Measurements from ENCODE around the gene PRDM5. TPM values are rescaled to one million over a fixed set of nuclear protein-coding genes. Genes with fewer than 3 reads are reported as not detected.

The PRDM5 gene
- total and polyA plus RNA-seq, 9 of the 15 experiments (the other 6 are each of a cell fraction or from before 2014, with no cell fraction given) = not detected

- TF ChIP-seq BDP1 (IDR thresholded peaks at IDR 0.05; ENCODE audit: insufficient read depth, insufficient read length) = no peak
- Histone ChIP-seq H4K20me1 (replicated peaks; ENCODE audit: control insufficient read depth, insufficient read depth, low read length) (no peaks in the 10 kb centered on the region), H3K79me2 (ENCODE audit: control insufficient read depth, insufficient read depth, low read length) (no peaks in the 10 kb centered on the region), H3K27me3 (ENCODE audit: control insufficient read depth in 2 of 2, insufficient read depth in 2 of 2, low read length in 2 of 2) (no peaks in the 10 kb centered on the region), H3K4me3 (no peak overlapping the region), H3K9me3 (replicated peaks; ENCODE audit: control insufficient read depth, insufficient read depth, low read depth, low read length) (no peaks in the 10 kb centered on the region), H3K36me3 (ENCODE audit: control insufficient read depth, insufficient read depth, low read length) (no peaks in the 10 kb centered on the region), H3K9me1 (ENCODE audit: control insufficient read depth, insufficient read depth, low read length) (no peaks in the 10 kb centered on the region), H2AFZ (ENCODE audit: low read depth, low read length) (no peak overlapping the region), H3K9ac (ENCODE audit: insufficient read depth in 1 of 2, low read depth in 2 of 2, low read length in 2 of 2) (no peak overlapping the region), H3K27ac (ENCODE audit: extremely low read depth, low read depth, low read length) (no peak overlapping the region), H3K4me2 (ENCODE audit: insufficient read depth, low read length) (no peak overlapping the region), H3K4me1 (replicated peaks in 1 of 2; ENCODE audit: control insufficient read depth in 2 of 2, insufficient read depth in 2 of 2, low read length in 2 of 2) (no peaks in the 10 kb centered on the region; a peak in 1 of 5 replicates)
- in situ Hi-C loops (cut with MboI) = no loop called here
- intact Hi-C loops (cut with micrococcal nuclease) = no loop called here
- ChIA-PET CTCF (ENCODE audit: low intra/inter-chr PET ratio) (no interaction called here), POLR2A (no interaction called here)
- no peak for FAIRE-seq
- DNase-seq (ENCODE audit: extremely low read depth in 1 of 4, low spot score in 3 of 4) = no peak
- no peak for ATAC-seq
- no TSS peak for BruUV-seq (replicated peaks)
- 7% methylated on average over 12 of the region's 12 CpGs for WGBS (ENCODE audit: insufficient coverage, low coverage, missing lambda C conversion rate)
These were observed 639 bp upstream of the PRDM5 start for GRCh38 chr4:120923207-120923522.

GRCh38 chr4:120921456-120922380 is 808 bp downstream of the PRDM5 start:
- no peak for DNase-seq (ENCODE audit: extremely low read depth in 1 of 4, low spot score in 3 of 4)
- H3K9me1 ChIP-seq (ENCODE audit: control insufficient read depth, insufficient read depth, low read length) = no peaks in the 10 kb centered on the region
- H3K4me3 ChIP-seq = no peak overlapping the region
- no peak overlapping the region for H3K9ac ChIP-seq (ENCODE audit: insufficient read depth in 1 of 2, low read depth in 2 of 2, low read length in 2 of 2)
- BruUV-seq (replicated peaks) = no TSS peak
- no peaks in the 10 kb centered on the region for H3K9me3 ChIP-seq (replicated peaks; ENCODE audit: control insufficient read depth, insufficient read depth, low read depth, low read length)
- ATAC-seq = no peak
- in situ Hi-C loops (cut with MboI) = no loop called here
- intact Hi-C loops (cut with micrococcal nuclease) = no loop called here
- no peaks in the 10 kb centered on the region for H3K36me3 ChIP-seq (ENCODE audit: control insufficient read depth, insufficient read depth, low read length)
- no peaks in the 10 kb centered on the region; a peak in 1 of 5 replicates for H3K4me1 ChIP-seq (replicated peaks in 1 of 2; ENCODE audit: control insufficient read depth in 2 of 2, insufficient read depth in 2 of 2, low read length in 2 of 2)
- no peaks in the 10 kb centered on the region for H3K79me2 ChIP-seq (ENCODE audit: control insufficient read depth, insufficient read depth, low read length)
- H3K27me3 ChIP-seq (ENCODE audit: control insufficient read depth in 2 of 2, insufficient read depth in 2 of 2, low read length in 2 of 2) = no peaks in the 10 kb centered on the region
- no peaks in the 10 kb centered on the region for H4K20me1 ChIP-seq (replicated peaks; ENCODE audit: control insufficient read depth, insufficient read depth, low read length)
- no peak overlapping the region for H2AFZ ChIP-seq (ENCODE audit: low read depth, low read length)
- 10% methylated on average over 13 of the region's 51 CpGs for WGBS (ENCODE audit: insufficient coverage, low coverage, missing lambda C conversion rate)
- no peak overlapping the region for H3K4me2 ChIP-seq (ENCODE audit: insufficient read depth, low read length)
- POLR2A ChIA-PET = no interaction called here
- no peak overlapping the region for H3K27ac ChIP-seq (ENCODE audit: extremely low read depth, low read depth, low read length)
- FAIRE-seq = no peak
- CTCF ChIA-PET (ENCODE audit: low intra/inter-chr PET ratio) = no interaction called here
- TF ChIP-seq POLR2A (conservative IDR thresholded peaks at IDR 0.05) (no peak), SRSF9 (IDR thresholded peaks at IDR 0.05; ENCODE audit: borderline replicate concordance, low read depth, low read length) (no peak), CBFA2T3 (IDR thresholded peaks at IDR 0.05) (no peak), ZFP1 (CRISPR knock-in tag; IDR thresholded peaks at IDR 0.05) (no peak), ZNF384 (IDR thresholded peaks at IDR 0.05; ENCODE audit: low read depth, low read length) (no peak), GMEB1 (CRISPR knock-in tag; IDR thresholded peaks at IDR 0.05) (no peak), CUX1 (CRISPR knock-in tag; IDR thresholded peaks at IDR 0.05) (no peak)
